Measurements from ENCODE around the gene PMS2.
"Not testable (repeated sequence)": the region's sequence is repeated elsewhere in the genome, so short reads cannot be mapped to it uniquely, and the experiment has no call there.

- TF ChIP-seq CTCF, POLR2A, EP300 (IDR thresholded peaks at IDR 0.05): not testable (repeated sequence)
Measured at GRCh38 chr7:5926263-5926870, 82.5 kb downstream of the PMS2 start.

Data from suprapubic skin (tissue), 3 donors.